CD4-positive, CD25-positive, alpha-beta regulatory T cell (primary cell): ENCODE measurements around the gene SF3B5. TPM values are rescaled to one million over a fixed set of nuclear protein-coding genes. Genes with fewer than 3 reads are reported as not detected.
A peak's percentile ranks its signal among the peaks of the same experiment; 100 is the strongest.

Experiments used
- ATAC-seq, 2 donors: fragments of 150-1000 bp; cut with Tn5 transposase; one replicate each; pipeline ENCODE4 v1.10.0; 2021; ENCODE audit warnings: low read depth in 2 of 2, moderate number of reproducible peaks in 2 of 2, moderate library complexity in 1 of 2
- DNase-seq, 3 donors: peaks; one replicate each; pipeline versions ENCODE4 v3.0.0 to v3.0.0-alpha.2; 2012 to 2022; ENCODE audit warnings: mixed read lengths in 1 of 3
- H3K27ac ChIP-seq: one replicate; pipeline ENCODE4 v1.7.0; 2013; ENCODE audit warnings: mild to moderate bottlenecking, low read length; ENCODE audit not compliant: insufficient read depth, poor library complexity, severe bottlenecking
- H3K27me3 ChIP-seq: one replicate; pipeline ENCODE4 v1.7.0; 2013; ENCODE audit warnings: low read length; ENCODE audit not compliant: control insufficient read depth, insufficient read depth
- H3K36me3 ChIP-seq: one replicate; pipeline ENCODE4 v1.7.0; 2013; ENCODE audit warnings: mild to moderate bottlenecking, low read length, moderate library complexity; ENCODE audit not compliant: control insufficient read depth, insufficient read depth
- H3K4me1 ChIP-seq: 2 replicates; pipeline ENCODE4 v1.7.0; 2013; ENCODE audit warnings: mild to moderate bottlenecking, low read length; ENCODE audit not compliant: insufficient read depth, control insufficient read depth, poor library complexity, severe bottlenecking
- H3K4me3 ChIP-seq: one replicate; pipeline ENCODE4 v1.7.0; 2013; ENCODE audit warnings: low read depth, mild to moderate bottlenecking, low read length, moderate library complexity
- H3K9me3 ChIP-seq, 2 experiments: 1 replicate in 1 of 2; 2 replicates in 1 of 2; pipeline ENCODE4 v1.7.0; 2013; ENCODE audit warnings: low read length in 2 of 2, mild to moderate bottlenecking in 1 of 2, moderate library complexity in 1 of 2; ENCODE audit not compliant: control insufficient read depth in 2 of 2
- H3K27ac Mint-ChIP-seq, 3 donors: one replicate each; pipeline ENCODE4 v1.8.0; 2020 to 2022; ENCODE audit warnings: mild to moderate bottlenecking in 3 of 3, mixed read lengths in 3 of 3, moderate library complexity in 2 of 3
- H3K27me3 Mint-ChIP-seq: one replicate; pipeline ENCODE4 v1.8.0; 2022; ENCODE audit warnings: mild to moderate bottlenecking, mixed read lengths
- H3K36me3 Mint-ChIP-seq: one replicate; pipeline ENCODE4 v1.8.0; 2020; ENCODE audit warnings: mixed read lengths
- H3K4me1 Mint-ChIP-seq, 4 donors: one replicate each; pipeline ENCODE4 v1.8.0; 2020 to 2022; ENCODE audit warnings: mixed read lengths in 4 of 4, mild to moderate bottlenecking in 1 of 4
- H3K4me3 Mint-ChIP-seq, 4 donors: one replicate each; pipeline ENCODE4 v1.8.0; 2020 to 2022; ENCODE audit warnings: mild to moderate bottlenecking in 4 of 4, mixed read lengths in 4 of 4, moderate library complexity in 3 of 4
- H3K9me3 Mint-ChIP-seq, 7 donors: one replicate each; pipeline ENCODE4 v1.8.0; 2020 to 2022; ENCODE audit warnings: mixed read lengths in 7 of 7, mild to moderate bottlenecking in 3 of 7, moderate library complexity in 2 of 7
- polyA plus RNA-seq, 4 donors: library from polyadenylated mRNA; unstranded; fragments of 300-500 nt; fragmentation: Illumina TruSeq; gene quantifications; one replicate each; pipeline ENCODE4 v1.2.3, GENCODE V29; 2021
- total RNA-seq: library from RNA; stranded (reverse); gene quantifications from one replicate; pipeline ENCODE4 v1.2.3, GENCODE V29; 2022

Gene SF3B5
- total and polyA plus RNA-seq, 5 donors from 2014 or later = 127 to 448 (median 440) TPM

DNA sequence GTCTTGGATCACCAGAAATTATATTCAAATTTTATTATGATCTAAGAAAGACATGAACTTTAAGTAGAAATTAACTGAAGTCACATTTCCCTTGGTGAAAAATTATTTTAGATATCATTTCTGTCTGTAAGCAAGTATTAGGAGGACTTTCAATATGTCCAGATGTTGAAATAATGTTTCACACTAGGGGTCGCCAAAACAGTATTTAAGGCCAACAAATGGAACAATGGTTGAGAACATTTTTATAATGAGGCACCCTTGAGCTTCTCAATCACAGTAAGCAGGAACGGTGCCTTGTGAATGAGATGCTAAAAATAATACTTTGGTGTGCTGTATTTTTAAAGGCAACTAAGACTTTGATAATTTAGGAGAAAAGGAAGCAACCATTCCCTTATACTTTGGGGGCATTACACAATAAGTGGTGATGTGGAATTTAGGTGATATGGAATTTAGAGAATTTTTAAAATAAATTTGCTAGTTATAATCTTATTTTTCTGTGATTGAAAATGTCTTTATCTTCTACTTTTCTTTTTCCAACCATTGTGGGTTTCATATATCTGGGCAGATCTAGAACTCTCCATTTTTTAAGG, 9.6 kb upstream of the SF3B5 start:
- Histone ChIP-seq H3K4me3 (no peak overlapping the region), H3K27me3 (peaks cover 2% of the 10 kb centered on the region), H3K36me3 (no peaks in the 10 kb centered on the region), H3K27ac (no peak overlapping the region), H3K4me1 (no peaks in the 10 kb centered on the region), H3K9me3 (no peaks in the 10 kb centered on the region)
- no peak overlapping the region for H3K27ac Mint-ChIP-seq
- no peaks in the 10 kb centered on the region for H3K36me3 Mint-ChIP-seq
- H3K9me3 Mint-ChIP-seq = no peaks in the 10 kb centered on the region
- ATAC-seq (peak; percentile 82 to 83), DNase-seq (peak; percentile 20 to 86 (median 75))
- no peak overlapping the region for H3K4me3 Mint-ChIP-seq
- peaks cover 0 to 15% (median 4%) of the 10 kb centered on the region in 4 donors for H3K4me1 Mint-ChIP-seq
- H3K27me3 Mint-ChIP-seq = peaks cover 4% of the 10 kb centered on the region

- Mint-ChIP-seq H3K4me1 (peaks cover 0 to 16% (median 4%) of the 10 kb centered on the region in 4 donors), H3K36me3 (no peaks in the 10 kb centered on the region), H3K27ac (no peak overlapping the region), H3K9me3 (no peaks in the 10 kb centered on the region), H3K4me3 (no peak overlapping the region), H3K27me3 (peaks cover 4% of the 10 kb centered on the region)
- Histone ChIP-seq H3K4me1 (no peaks in the 10 kb centered on the region), H3K9me3 (no peaks in the 10 kb centered on the region), H3K36me3 (no peaks in the 10 kb centered on the region), H3K27me3 (peaks cover 2% of the 10 kb centered on the region), H3K4me3 (no peak overlapping the region), H3K27ac (no peak overlapping the region)
- DNase-seq (no peak), ATAC-seq (no peak)
Observed at GRCh38 chr6:144104488-144104887, 9.1 kb upstream of the SF3B5 start.

- no peaks in the 10 kb centered on the region for H3K9me3 Mint-ChIP-seq
- no peaks in the 10 kb centered on the region for H3K9me3 ChIP-seq
- no peak overlapping the region for H3K4me3 Mint-ChIP-seq
- H3K4me1 ChIP-seq = no peaks in the 10 kb centered on the region
- H3K27ac Mint-ChIP-seq = no peak overlapping the region
- H3K36me3 ChIP-seq = no peaks in the 10 kb centered on the region
- H3K4me1 Mint-ChIP-seq = peaks cover 0 to 16% (median 4%) of the 10 kb centered on the region in 4 donors
- H3K36me3 Mint-ChIP-seq = no peaks in the 10 kb centered on the region
- no peak overlapping the region for H3K27ac ChIP-seq
- ATAC-seq (no peak), DNase-seq (no peak)
- no peak overlapping the region for H3K4me3 ChIP-seq
- H3K27me3 ChIP-seq = peaks cover 4% of the 10 kb centered on the region
- no peaks in the 10 kb centered on the region for H3K27me3 Mint-ChIP-seq
Observed at GRCh38 chr6:144103026-144103563, 7.7 kb upstream of the SF3B5 start.

- no peak overlapping the region for H3K4me3 ChIP-seq
- H3K4me1 Mint-ChIP-seq = peaks cover 12 to 24% (median 17%) of the 10 kb centered on the region in 4 donors
- peaks cover 4% of the 10 kb centered on the region for H3K27me3 ChIP-seq
- no peak for DNase-seq
- no peaks in the 10 kb centered on the region for H3K9me3 ChIP-seq
- H3K36me3 ChIP-seq = no peaks in the 10 kb centered on the region
- H3K4me3 Mint-ChIP-seq = peak overlapping the region in 1 of 4 donors; percentile 8
- H3K4me1 ChIP-seq = peaks cover 21% of the 10 kb centered on the region
- no peak for ATAC-seq
- H3K36me3 Mint-ChIP-seq = peaks cover 3% of the 10 kb centered on the region
- no peaks in the 10 kb centered on the region for H3K9me3 Mint-ChIP-seq
- H3K27ac Mint-ChIP-seq = no peak overlapping the region
- no peak overlapping the region for H3K27ac ChIP-seq
- H3K27me3 Mint-ChIP-seq = no peaks in the 10 kb centered on the region
Observed at GRCh38 chr6:144098993-144099392, 3.6 kb upstream of the SF3B5 start.

DNA sequence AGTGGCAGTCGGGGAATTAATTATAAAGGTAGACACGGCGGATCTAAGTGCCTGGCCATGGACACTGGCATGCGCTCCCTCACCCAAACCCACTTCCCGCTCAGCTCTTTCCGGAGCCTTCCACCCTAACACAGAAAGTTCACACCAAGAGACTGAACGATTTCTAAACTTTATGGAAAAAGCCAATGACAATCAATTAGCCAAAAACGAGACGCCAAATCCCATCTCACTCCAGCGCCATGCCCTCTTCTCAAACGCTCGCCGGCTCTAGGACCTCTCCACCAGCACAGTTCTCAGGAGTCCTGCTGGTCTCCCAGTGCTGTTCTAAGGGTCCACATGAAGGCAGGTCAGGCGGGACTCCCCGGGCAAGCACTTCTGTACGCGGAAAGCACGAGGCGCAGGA, 641 bp downstream of the SF3B5 start:
- peaks cover 18 to 33% (median 19%) of the 10 kb centered on the region in 4 donors for H3K4me1 Mint-ChIP-seq
- H3K27me3 ChIP-seq = peaks cover 1% of the 10 kb centered on the region
- DNase-seq = peak in 1 of 3 donors; percentile 24
- H3K27ac ChIP-seq = peak overlapping the region; percentile 94
- peaks cover 27% of the 10 kb centered on the region for H3K4me1 ChIP-seq
- H3K9me3 ChIP-seq = no peaks in the 10 kb centered on the region
- no peaks in the 10 kb centered on the region for H3K9me3 Mint-ChIP-seq
- ATAC-seq = no peak
- peak overlapping the region; percentile 95 for H3K4me3 ChIP-seq
- no peaks in the 10 kb centered on the region for H3K27me3 Mint-ChIP-seq
- peak overlapping the region; percentile 98 to 99 (median 99) for H3K27ac Mint-ChIP-seq
- peaks cover 4% of the 10 kb centered on the region for H3K36me3 Mint-ChIP-seq
- no peaks in the 10 kb centered on the region for H3K36me3 ChIP-seq
- H3K4me3 Mint-ChIP-seq = peak overlapping the region; percentile 96 to 100 (median 97)

- peaks cover 27% of the 10 kb centered on the region for H3K4me1 ChIP-seq
- H3K4me1 Mint-ChIP-seq = peaks cover 18 to 33% (median 19%) of the 10 kb centered on the region in 4 donors
- H3K27ac Mint-ChIP-seq = peak overlapping the region in 2 of 3 donors; percentile 59 to 99
- H3K27me3 Mint-ChIP-seq = no peaks in the 10 kb centered on the region
- H3K36me3 Mint-ChIP-seq = peaks cover 8% of the 10 kb centered on the region
- no peaks in the 10 kb centered on the region for H3K9me3 Mint-ChIP-seq
- no peak overlapping the region for H3K27ac ChIP-seq
- peak overlapping the region; percentile 82 to 100 (median 96) for H3K4me3 Mint-ChIP-seq
- no peak for DNase-seq
- ATAC-seq = no peak
- H3K36me3 ChIP-seq = no peaks in the 10 kb centered on the region
- peak overlapping the region; percentile 95 for H3K4me3 ChIP-seq
- no peaks in the 10 kb centered on the region for H3K9me3 ChIP-seq
- H3K27me3 ChIP-seq = no peaks in the 10 kb centered on the region
Observed at GRCh38 chr6:144093658-144094057, 1.7 kb downstream of the SF3B5 start.

DNA sequence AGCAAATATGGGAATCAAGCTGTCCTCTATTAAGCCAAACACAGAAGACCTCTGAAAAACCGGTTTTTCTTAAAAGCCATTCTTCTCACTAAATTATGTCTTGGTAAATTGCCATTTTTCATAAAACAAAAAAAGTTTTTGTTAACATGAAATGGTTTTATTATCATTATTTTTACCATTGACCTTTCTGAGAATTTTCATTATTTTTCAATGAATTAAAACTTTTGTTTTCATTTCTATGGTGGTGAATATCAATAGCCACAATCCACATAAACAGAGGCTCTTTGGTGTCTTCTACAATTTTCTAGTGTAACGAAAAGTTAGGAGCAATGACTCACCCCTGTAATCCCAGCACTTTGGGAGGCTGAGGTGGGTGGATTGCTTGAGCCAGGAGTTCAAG, 2.1 kb downstream of the SF3B5 start:
- H3K27me3 ChIP-seq = no peaks in the 10 kb centered on the region
- peaks cover 27% of the 10 kb centered on the region for H3K4me1 ChIP-seq
- Mint-ChIP-seq H3K36me3 (peaks cover 8% of the 10 kb centered on the region), H3K4me3 (peak overlapping the region; percentile 69 to 100 (median 89)), H3K27me3 (no peaks in the 10 kb centered on the region), H3K9me3 (no peaks in the 10 kb centered on the region), H3K4me1 (peaks cover 18 to 33% (median 19%) of the 10 kb centered on the region in 4 donors), H3K27ac (no peak overlapping the region)
- no peak overlapping the region for H3K4me3 ChIP-seq
- H3K9me3 ChIP-seq = no peaks in the 10 kb centered on the region
- no peaks in the 10 kb centered on the region for H3K36me3 ChIP-seq
- DNase-seq = no peak
- no peak overlapping the region for H3K27ac ChIP-seq
- no peak for ATAC-seq

- peaks cover 3% of the 10 kb centered on the region for H3K36me3 ChIP-seq
- Mint-ChIP-seq H3K27ac (no peak overlapping the region), H3K27me3 (no peaks in the 10 kb centered on the region), H3K4me1 (peaks cover 13 to 23% (median 22%) of the 10 kb centered on the region in 4 donors), H3K4me3 (no peak overlapping the region), H3K9me3 (no peaks in the 10 kb centered on the region), H3K36me3 (peaks cover 14% of the 10 kb centered on the region)
- no peak overlapping the region for H3K27ac ChIP-seq
- no peak overlapping the region for H3K4me3 ChIP-seq
- H3K27me3 ChIP-seq = no peaks in the 10 kb centered on the region
- ATAC-seq = no peak
- no peaks in the 10 kb centered on the region for H3K9me3 ChIP-seq
- H3K4me1 ChIP-seq = peaks cover 19% of the 10 kb centered on the region
- DNase-seq = no peak
Observed at GRCh38 chr6:144090384-144090783, 5.0 kb downstream of the SF3B5 start.
